DOHH2 (cell line): ENCODE measurements around the gene LHFPL6.

ENCODE experiments used
- H3F3A ChIP-seq: fragments of 200-600 bp; sonication (generic), shearing (Covaris generic); 2 replicates; pipeline ENCODE4 v1.6.0; 2016; ENCODE audit warnings: antibody characterized with exemption, mild to moderate bottlenecking; ENCODE audit not compliant: control insufficient read depth, insufficient read depth
- H3K27ac ChIP-seq: fragments of 200-600 bp; sonication (generic); 2 replicates; pipeline ENCODE4 v1.5.1; 2014; ENCODE audit warnings: low read depth, mild to moderate bottlenecking, low read length, moderate library complexity
- H3K27me3 ChIP-seq: fragments of 200-600 bp; sonication (generic); 2 replicates; pipeline ENCODE4 v1.6.1; 2014; ENCODE audit warnings: mild to moderate bottlenecking, low read length, mixed read lengths; ENCODE audit not compliant: control insufficient read depth
- H3K36me3 ChIP-seq: fragments of 200-600 bp; sonication (generic); 2 replicates; pipeline ENCODE4 v1.6.1; 2014; ENCODE audit warnings: mild to moderate bottlenecking, low read length, moderate library complexity, mixed read lengths; ENCODE audit not compliant: control insufficient read depth
- H3K4me1 ChIP-seq: fragments of 200-600 bp; sonication (generic); 2 replicates; pipeline ENCODE4 v1.6.1; 2014; ENCODE audit warnings: mild to moderate bottlenecking, low read length, mixed read lengths; ENCODE audit not compliant: control insufficient read depth
- H3K4me2 ChIP-seq: fragments of 200-600 bp; sonication (generic); 2 replicates; pipeline ENCODE4 v1.6.0; 2014; ENCODE audit warnings: mild to moderate bottlenecking, low read length, moderate library complexity
- H3K4me3 ChIP-seq: fragments of 200-600 bp; sonication (generic); 2 replicates; pipeline ENCODE4 v1.5.1; 2014; ENCODE audit warnings: mild to moderate bottlenecking, low read length, mixed read lengths
- H3K79me2 ChIP-seq: fragments of 200-600 bp; sonication (generic); 2 replicates; pipeline ENCODE4 v1.6.1; 2014; ENCODE audit warnings: mild to moderate bottlenecking, low read length, mixed read lengths; ENCODE audit not compliant: control insufficient read depth
- H3K9me2 ChIP-seq: fragments of 200-600 bp; sonication (generic); replicated peaks from 2 replicates; pipeline ENCODE4 v1.6.1; 2014; ENCODE audit warnings: mild to moderate bottlenecking, low read length, mixed read lengths; ENCODE audit not compliant: control insufficient read depth
- H3K9me3 ChIP-seq: fragments of 200-600 bp; sonication (generic); 2 replicates; pipeline ENCODE4 v1.6.1; 2014; ENCODE audit warnings: antibody characterized with exemption, low read length, mixed read lengths; ENCODE audit not compliant: control insufficient read depth, insufficient read depth
- H4K20me1 ChIP-seq: fragments of 200-600 bp; sonication (generic); 2 replicates; pipeline ENCODE4 v1.6.0; 2014; ENCODE audit warnings: low read depth, mild to moderate bottlenecking, antibody characterized with exemption, low read length, moderate library complexity; ENCODE audit not compliant: control insufficient read depth, insufficient read depth
- EZH2phosphoT487 ChIP-seq: fragments of 200-600 bp; sonication (generic); IDR thresholded peaks from 2 replicates; pipeline ENCODE4 v1.6.1; 2017; ENCODE audit warnings: borderline replicate concordance, mild to moderate bottlenecking, antibody characterized with exemption, low read length, moderate library complexity, mixed read lengths
- TF ChIP-seq, protein P1 (sequence below): fragments of 200-600 bp; sonication (generic); IDR thresholded peaks from one replicate; pipeline ENCODE4 v1.5.1; 2014; ENCODE audit warnings: antibody characterized with exemption, mild to moderate bottlenecking, low read depth, low read length; ENCODE audit not compliant: poor library complexity, severe bottlenecking

Gene LHFPL6

DNA sequence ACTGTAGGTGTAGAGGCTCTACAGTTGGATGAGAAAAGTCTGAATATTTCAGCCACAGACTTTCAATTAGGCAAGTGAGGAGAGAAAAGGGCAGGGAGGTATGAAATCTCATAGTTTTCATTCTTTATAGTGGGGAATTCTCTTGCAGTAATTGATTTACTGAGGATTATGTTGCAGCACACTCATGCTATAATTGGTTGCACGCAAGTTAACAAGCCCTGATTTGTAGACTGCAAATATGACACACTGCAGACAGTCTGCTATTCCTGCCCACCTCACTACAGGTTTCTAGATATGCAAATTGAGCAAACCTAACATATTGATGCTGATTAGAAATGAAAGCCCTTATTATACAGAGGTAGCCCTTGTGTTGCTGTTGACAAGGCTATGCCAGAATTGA is 139.4 kb downstream of the LHFPL6 start:
- no peaks in the 10 kb centered on the region for H3F3A ChIP-seq
- H3K36me3 ChIP-seq: no peaks in the 10 kb centered on the region
- H3K27me3 ChIP-seq: no peaks in the 10 kb centered on the region
- H3K4me2 ChIP-seq: no peak overlapping the region
- H3K27ac ChIP-seq: no peak overlapping the region
- TF ChIP-seq, protein P1, sequence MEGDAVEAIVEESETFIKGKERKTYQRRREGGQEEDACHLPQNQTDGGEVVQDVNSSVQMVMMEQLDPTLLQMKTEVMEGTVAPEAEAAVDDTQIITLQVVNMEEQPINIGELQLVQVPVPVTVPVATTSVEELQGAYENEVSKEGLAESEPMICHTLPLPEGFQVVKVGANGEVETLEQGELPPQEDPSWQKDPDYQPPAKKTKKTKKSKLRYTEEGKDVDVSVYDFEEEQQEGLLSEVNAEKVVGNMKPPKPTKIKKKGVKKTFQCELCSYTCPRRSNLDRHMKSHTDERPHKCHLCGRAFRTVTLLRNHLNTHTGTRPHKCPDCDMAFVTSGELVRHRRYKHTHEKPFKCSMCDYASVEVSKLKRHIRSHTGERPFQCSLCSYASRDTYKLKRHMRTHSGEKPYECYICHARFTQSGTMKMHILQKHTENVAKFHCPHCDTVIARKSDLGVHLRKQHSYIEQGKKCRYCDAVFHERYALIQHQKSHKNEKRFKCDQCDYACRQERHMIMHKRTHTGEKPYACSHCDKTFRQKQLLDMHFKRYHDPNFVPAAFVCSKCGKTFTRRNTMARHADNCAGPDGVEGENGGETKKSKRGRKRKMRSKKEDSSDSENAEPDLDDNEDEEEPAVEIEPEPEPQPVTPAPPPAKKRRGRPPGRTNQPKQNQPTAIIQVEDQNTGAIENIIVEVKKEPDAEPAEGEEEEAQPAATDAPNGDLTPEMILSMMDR: no peak
- no peak for TF ChIP-seq EZH2phosphoT487
- no peaks in the 10 kb centered on the region for H3K9me2 ChIP-seq
- no peaks in the 10 kb centered on the region for H3K9me3 ChIP-seq
- H3K4me3 ChIP-seq: no peak overlapping the region
- H3K4me1 ChIP-seq: no peaks in the 10 kb centered on the region
- no peaks in the 10 kb centered on the region for H4K20me1 ChIP-seq
- H3K79me2 ChIP-seq: peaks cover 10% of the 10 kb centered on the region

- H3F3A ChIP-seq: no peaks in the 10 kb centered on the region
- no peak overlapping the region for H3K4me3 ChIP-seq
- no peak for TF ChIP-seq EZH2phosphoT487
- TF ChIP-seq, protein P1: no peak
Measured at GRCh38 chr13:39462906-39463305, 140.1 kb downstream of the LHFPL6 start.

DNA sequence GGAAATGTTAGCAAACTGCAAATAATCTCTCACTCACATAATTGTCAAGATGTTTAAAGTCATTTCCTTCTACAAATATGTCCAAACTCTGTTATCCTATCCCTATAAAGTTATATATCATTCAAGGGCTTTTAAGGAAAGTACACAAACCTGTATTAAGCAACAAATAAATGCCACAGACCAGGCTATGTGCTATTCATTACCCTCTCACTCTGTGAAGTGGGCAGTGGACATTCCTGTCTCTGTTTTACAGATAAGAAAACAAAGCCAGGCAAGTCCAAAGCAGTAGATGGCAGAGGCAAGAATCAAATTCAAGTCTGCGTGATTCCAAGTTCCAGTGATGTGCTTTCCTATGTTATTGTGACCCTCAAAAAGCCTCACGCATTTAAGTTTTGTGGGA is 140.6 kb downstream of the LHFPL6 start:
- Histone ChIP-seq H3K4me2 (no peak overlapping the region), H3K27ac (no peak overlapping the region)

More at GRCh38 chr13:39462906-39463305, 140.1 kb downstream of the LHFPL6 start:
- Histone ChIP-seq H3K27ac (no peak overlapping the region), H3K79me2 (peaks cover 10% of the 10 kb centered on the region), H4K20me1 (no peaks in the 10 kb centered on the region), H3K4me1 (no peaks in the 10 kb centered on the region), H3K9me3 (no peaks in the 10 kb centered on the region), H3K4me2 (no peak overlapping the region), H3K27me3 (no peaks in the 10 kb centered on the region), H3K9me2 (no peaks in the 10 kb centered on the region), H3K36me3 (no peaks in the 10 kb centered on the region)

More for the DNA sequence above, 140.6 kb downstream of the LHFPL6 start:
- H3K4me1 ChIP-seq: no peaks in the 10 kb centered on the region
- no peaks in the 10 kb centered on the region for H3K9me2 ChIP-seq
- TF ChIP-seq EZH2phosphoT487: no peak
- TF ChIP-seq, protein P1: no peak
- peaks cover 10% of the 10 kb centered on the region for H3K79me2 ChIP-seq
- H3K36me3 ChIP-seq: no peaks in the 10 kb centered on the region
- H3K27me3 ChIP-seq: no peaks in the 10 kb centered on the region
- no peaks in the 10 kb centered on the region for H4K20me1 ChIP-seq
- H3F3A ChIP-seq: no peaks in the 10 kb centered on the region
- H3K4me3 ChIP-seq: no peak overlapping the region
- 0 out of 2 replicates have a peak, but pooled peaks cover under 1% of the 10 kb centered on the region for H3K9me3 ChIP-seq
